ENCODE measurements around the gene CPTP. TPM values are rescaled to one million over a fixed set of nuclear protein-coding genes. Genes with fewer than 3 reads are reported as not detected.

CPTP gene
- total and polyA plus RNA-seq, 2 of the 13 experiments (the other 11 are each of a cell fraction or from before 2014, with no cell fraction given): 5.5 to 9.3 TPM

DNA sequence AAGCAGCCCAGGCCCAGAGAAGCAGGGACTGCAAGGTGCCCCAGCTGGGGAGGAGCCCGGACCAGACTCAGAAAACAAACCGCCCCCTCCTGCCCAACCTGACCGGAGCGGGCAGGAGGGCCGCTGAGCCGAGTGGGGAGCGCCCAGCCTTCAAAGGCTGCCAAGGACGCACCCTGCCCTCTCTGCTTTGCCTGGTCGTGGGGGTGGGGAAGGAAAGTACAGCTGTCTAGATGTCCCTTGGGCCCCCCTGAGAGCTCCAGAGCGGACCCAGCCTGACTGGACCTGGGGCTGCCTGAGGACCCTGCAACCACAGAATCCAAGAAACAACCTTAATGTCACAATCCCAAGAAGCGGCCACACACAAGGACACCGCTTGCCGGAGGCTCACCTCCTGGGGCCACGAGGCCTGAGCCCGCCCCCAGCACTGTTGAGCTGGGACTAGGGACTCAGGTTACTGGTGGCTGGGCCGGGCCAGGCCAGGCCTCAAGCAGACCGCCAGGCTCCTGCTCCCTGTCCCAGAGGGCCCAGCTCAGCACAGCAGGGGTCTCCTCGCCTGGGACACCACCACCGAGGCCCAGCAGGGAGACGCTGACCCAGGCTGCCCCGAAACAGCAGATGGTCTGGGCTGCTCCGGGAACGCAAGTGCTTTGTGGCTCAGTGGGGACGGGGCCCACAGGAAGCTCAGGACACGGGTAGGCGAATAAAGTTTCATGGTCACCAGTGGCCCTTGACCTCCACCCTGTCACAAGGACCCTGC lies 23.2 kb downstream of the CPTP start (continued):
- TF ChIP-seq, protein P1, sequence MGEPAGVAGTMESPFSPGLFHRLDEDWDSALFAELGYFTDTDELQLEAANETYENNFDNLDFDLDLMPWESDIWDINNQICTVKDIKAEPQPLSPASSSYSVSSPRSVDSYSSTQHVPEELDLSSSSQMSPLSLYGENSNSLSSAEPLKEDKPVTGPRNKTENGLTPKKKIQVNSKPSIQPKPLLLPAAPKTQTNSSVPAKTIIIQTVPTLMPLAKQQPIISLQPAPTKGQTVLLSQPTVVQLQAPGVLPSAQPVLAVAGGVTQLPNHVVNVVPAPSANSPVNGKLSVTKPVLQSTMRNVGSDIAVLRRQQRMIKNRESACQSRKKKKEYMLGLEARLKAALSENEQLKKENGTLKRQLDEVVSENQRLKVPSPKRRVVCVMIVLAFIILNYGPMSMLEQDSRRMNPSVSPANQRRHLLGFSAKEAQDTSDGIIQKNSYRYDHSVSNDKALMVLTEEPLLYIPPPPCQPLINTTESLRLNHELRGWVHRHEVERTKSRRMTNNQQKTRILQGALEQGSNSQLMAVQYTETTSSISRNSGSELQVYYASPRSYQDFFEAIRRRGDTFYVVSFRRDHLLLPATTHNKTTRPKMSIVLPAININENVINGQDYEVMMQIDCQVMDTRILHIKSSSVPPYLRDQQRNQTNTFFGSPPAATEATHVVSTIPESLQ (CRISPR knock-in tag; conservative IDR thresholded peaks at IDR 0.05): no peak
- TF ChIP-seq, protein P2, sequence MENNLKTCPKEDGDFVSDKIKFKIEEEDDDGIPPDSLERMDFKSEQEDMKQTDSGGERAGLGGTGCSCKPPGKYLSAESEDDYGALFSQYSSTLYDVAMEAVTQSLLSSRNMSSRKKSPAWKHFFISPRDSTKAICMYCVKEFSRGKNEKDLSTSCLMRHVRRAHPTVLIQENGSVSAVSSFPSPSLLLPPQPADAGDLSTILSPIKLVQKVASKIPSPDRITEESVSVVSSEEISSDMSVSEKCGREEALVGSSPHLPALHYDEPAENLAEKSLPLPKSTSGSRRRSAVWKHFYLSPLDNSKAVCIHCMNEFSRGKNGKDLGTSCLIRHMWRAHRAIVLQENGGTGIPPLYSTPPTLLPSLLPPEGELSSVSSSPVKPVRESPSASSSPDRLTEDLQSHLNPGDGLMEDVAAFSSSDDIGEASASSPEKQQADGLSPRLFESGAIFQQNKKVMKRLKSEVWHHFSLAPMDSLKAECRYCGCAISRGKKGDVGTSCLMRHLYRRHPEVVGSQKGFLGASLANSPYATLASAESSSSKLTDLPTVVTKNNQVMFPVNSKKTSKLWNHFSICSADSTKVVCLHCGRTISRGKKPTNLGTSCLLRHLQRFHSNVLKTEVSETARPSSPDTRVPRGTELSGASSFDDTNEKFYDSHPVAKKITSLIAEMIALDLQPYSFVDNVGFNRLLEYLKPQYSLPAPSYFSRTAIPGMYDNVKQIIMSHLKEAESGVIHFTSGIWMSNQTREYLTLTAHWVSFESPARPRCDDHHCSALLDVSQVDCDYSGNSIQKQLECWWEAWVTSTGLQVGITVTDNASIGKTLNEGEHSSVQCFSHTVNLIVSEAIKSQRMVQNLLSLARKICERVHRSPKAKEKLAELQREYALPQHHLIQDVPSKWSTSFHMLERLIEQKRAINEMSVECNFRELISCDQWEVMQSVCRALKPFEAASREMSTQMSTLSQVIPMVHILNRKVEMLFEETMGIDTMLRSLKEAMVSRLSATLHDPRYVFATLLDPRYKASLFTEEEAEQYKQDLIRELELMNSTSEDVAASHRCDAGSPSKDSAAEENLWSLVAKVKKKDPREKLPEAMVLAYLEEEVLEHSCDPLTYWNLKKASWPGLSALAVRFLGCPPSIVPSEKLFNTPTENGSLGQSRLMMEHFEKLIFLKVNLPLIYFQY (CRISPR knock-in tag; IDR thresholded peaks at IDR 0.05; ENCODE audit: borderline replicate concordance): peak; percentile 63; the same call in 1 of the 2 replicates
- peak; percentile 11; the same call in 1 of the 2 replicates for TF ChIP-seq SALL1 (CRISPR knock-in tag; IDR thresholded peaks at IDR 0.05)
- TF ChIP-seq RFX1 (IDR thresholded peaks at IDR 0.05): no peak
- no peak for TF ChIP-seq NFIB (CRISPR knock-in tag; IDR thresholded peaks at IDR 0.05; ENCODE audit: borderline replicate concordance)
- no peak for TF ChIP-seq PCBP2 (optimal IDR thresholded peaks at IDR 0.05; ENCODE audit: low read depth, low read length, poor library complexity, severe bottlenecking)
- TF ChIP-seq, protein P3, sequence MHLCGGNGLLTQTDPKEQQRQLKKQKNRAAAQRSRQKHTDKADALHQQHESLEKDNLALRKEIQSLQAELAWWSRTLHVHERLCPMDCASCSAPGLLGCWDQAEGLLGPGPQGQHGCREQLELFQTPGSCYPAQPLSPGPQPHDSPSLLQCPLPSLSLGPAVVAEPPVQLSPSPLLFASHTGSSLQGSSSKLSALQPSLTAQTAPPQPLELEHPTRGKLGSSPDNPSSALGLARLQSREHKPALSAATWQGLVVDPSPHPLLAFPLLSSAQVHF (CRISPR knock-in tag; IDR thresholded peaks at IDR 0.05): no peak
- no peak for TF ChIP-seq ZNF510 (CRISPR knock-in tag; IDR thresholded peaks at IDR 0.05; ENCODE audit: low read depth)
- TF ChIP-seq, protein P4, sequence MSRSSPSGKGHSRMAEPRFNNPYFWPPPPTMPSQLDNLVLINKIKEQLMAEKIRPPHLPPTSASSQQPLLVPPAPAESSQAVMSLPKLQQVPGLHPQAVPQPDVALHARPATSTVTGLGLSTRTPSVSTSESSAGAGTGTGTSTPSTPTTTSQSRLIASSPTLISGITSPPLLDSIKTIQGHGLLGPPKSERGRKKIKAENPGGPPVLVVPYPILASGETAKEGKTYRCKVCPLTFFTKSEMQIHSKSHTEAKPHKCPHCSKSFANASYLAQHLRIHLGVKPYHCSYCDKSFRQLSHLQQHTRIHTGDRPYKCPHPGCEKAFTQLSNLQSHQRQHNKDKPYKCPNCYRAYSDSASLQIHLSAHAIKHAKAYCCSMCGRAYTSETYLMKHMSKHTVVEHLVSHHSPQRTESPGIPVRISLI (CRISPR knock-in tag; IDR thresholded peaks at IDR 0.05; ENCODE audit: borderline replicate concordance): no peak
- no peak for TF ChIP-seq RBM22 (optimal IDR thresholded peaks at IDR 0.05; ENCODE audit: low read length)
- no peak for TF ChIP-seq NR2F1 (CRISPR knock-in tag; IDR thresholded peaks at IDR 0.05)
- TF ChIP-seq ZNF670 (CRISPR knock-in tag; IDR thresholded peaks at IDR 0.05; ENCODE audit: borderline replicate concordance): no peak
- TF ChIP-seq KLF12 (CRISPR knock-in tag; IDR thresholded peaks at IDR 0.05; ENCODE audit: borderline replicate concordance): no peak
- TF ChIP-seq GFI1 (CRISPR knock-in tag; IDR thresholded peaks at IDR 0.05; ENCODE audit: borderline replicate concordance): no peak
- no peak for TF ChIP-seq HCFC1 (IDR thresholded peaks at IDR 0.05; ENCODE audit: low read depth, low read length)
- TF ChIP-seq NCOA5 (CRISPR knock-in tag; IDR thresholded peaks at IDR 0.05): no peak
- no peak; the same call in 1 of the 2 replicates for TF ChIP-seq STAG1 (CRISPR knock-in tag; IDR thresholded peaks at IDR 0.05)
- TF ChIP-seq HHEX (CRISPR knock-in tag; IDR thresholded peaks at IDR 0.05): no peak
- no peak for TF ChIP-seq MATR3 (CRISPR knock-in tag; IDR thresholded peaks at IDR 0.05)
- TF ChIP-seq, protein P5, sequence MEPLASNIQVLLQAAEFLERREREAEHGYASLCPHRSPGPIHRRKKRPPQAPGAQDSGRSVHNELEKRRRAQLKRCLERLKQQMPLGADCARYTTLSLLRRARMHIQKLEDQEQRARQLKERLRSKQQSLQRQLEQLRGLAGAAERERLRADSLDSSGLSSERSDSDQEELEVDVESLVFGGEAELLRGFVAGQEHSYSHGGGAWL (CRISPR knock-in tag; IDR thresholded peaks at IDR 0.05): no peak
- no peak for TF ChIP-seq PAF1 (CRISPR knock-in tag; IDR thresholded peaks at IDR 0.05)
- no peak for TF ChIP-seq PHB2 (IDR thresholded peaks at IDR 0.05; ENCODE audit: partially characterized antibody)
- TF ChIP-seq ZNF672 (CRISPR knock-in tag; IDR thresholded peaks at IDR 0.05): no peak
